Stimulated activated CD4-positive, alpha-beta T cell treated with anti-CD3 and anti-CD28 coated beads, Interleukin-4, amount 100 ng/mL, for 24 hours (primary cell): ENCODE measurements around the gene UBTF.
A peak's percentile ranks its signal among the peaks of the same experiment; 100 is the strongest.

Experiments
- DNase-seq: peaks from one replicate; pipeline ENCODE4 v3.0.0-alpha.2; 2020

UBTF gene

GRCh38 chr17:44167181-44167861 lies 52.2 kb downstream of the UBTF start:
- no peak for DNase-seq

- no peak for DNase-seq
Observed at GRCh38 chr17:44164476-44164875, 55.0 kb downstream of the UBTF start.

GRCh38 chr17:44159519-44160210 lies 59.8 kb downstream of the UBTF start:
- DNase-seq, result peak; percentile 38

GRCh38 chr17:44155488-44155887 lies 64.0 kb downstream of the UBTF start:
- no peak for DNase-seq
